Stimulated activated CD4-positive, alpha-beta T cell treated with anti-CD3 and anti-CD28 coated beads, Interleukin-4, amount 100 ng/mL, for 48 hours (primary cell): ENCODE results near the gene OOSP4A.

Experiments
- DNase-seq, 2 donors: peaks; one replicate each; pipeline ENCODE4 v3.0.0-alpha.2; 2020; ENCODE audit warnings: low read depth in 2 of 2

Gene OOSP4A

GRCh38 chr11:59963733-59964132 lies at the start of gene OOSP4A:
TSS of gene OOSP4A (plus strand) at chr11:59964033. CDS start at chr11:59964033, 0 bp downstream.
- DNase-seq = no peak

GRCh38 chr11:59918480-59918879 lies 45.4 kb upstream of the OOSP4A start:
- DNase-seq = no peak

GRCh38 chr11:59918987-59919589 lies 44.7 kb upstream of the OOSP4A start:
- DNase-seq = no peak

- DNase-seq = no peak
These were observed 40.0 kb upstream of the OOSP4A start for GRCh38 chr11:59923813-59924212.

GRCh38 chr11:59931688-59932087 lies 32.1 kb upstream of the OOSP4A start:
- DNase-seq = no peak

- DNase-seq = no peak
These were observed 25.7 kb upstream of the OOSP4A start, which contains the start of gene OOSP1 for GRCh38 chr11:59938132-59938531. TSS of gene OOSP1 (plus strand) at chr11:59938432. CDS start at chr11:59938455, 23 bp downstream.

GRCh38 chr11:59938718-59939117 lies 25.1 kb upstream of the OOSP4A start:
- DNase-seq = no peak

- no peak for DNase-seq
These were observed 24.4 kb upstream of the OOSP4A start for GRCh38 chr11:59939482-59939881.

GRCh38 chr11:59941091-59941490 lies 22.7 kb upstream of the OOSP4A start:
- no peak for DNase-seq

- DNase-seq = no peak
These were observed 19.7 kb upstream of the OOSP4A start for GRCh38 chr11:59943997-59944714.

- DNase-seq = no peak
These were observed 19.1 kb upstream of the OOSP4A start for GRCh38 chr11:59944720-59945119.

GRCh38 chr11:59953463-59954218 lies 10.2 kb upstream of the OOSP4A start:
- DNase-seq = no peak

GRCh38 chr11:59954219-59954847 lies 9.5 kb upstream of the OOSP4A start:
- no peak for DNase-seq

GRCh38 chr11:59957094-59957493 lies 6.7 kb upstream of the OOSP4A start:
- no peak for DNase-seq

GRCh38 chr11:59960502-59961381 lies 3.1 kb upstream of the OOSP4A start:
- no peak for DNase-seq

GRCh38 chr11:59962107-59962482 lies 1.7 kb upstream of the OOSP4A start:
- DNase-seq = no peak

GRCh38 chr11:59965424-59965823 lies 1.6 kb downstream of the OOSP4A start:
- DNase-seq = no peak

GRCh38 chr11:59966201-59966600 lies 2.4 kb downstream of the OOSP4A start:
- no peak for DNase-seq

GRCh38 chr11:59967677-59968394 lies 4.0 kb downstream of the OOSP4A start:
- no peak for DNase-seq

- DNase-seq = no peak
These were observed 4.6 kb downstream of the OOSP4A start for GRCh38 chr11:59968395-59968783.

- DNase-seq = no peak
These were observed 9.3 kb downstream of the OOSP4A start for GRCh38 chr11:59973097-59973496.
